Measurements from ENCODE around the gene GAK. TPM values are rescaled to one million over a fixed set of nuclear protein-coding genes. Genes with fewer than 3 reads are reported as not detected.

Gene GAK
- polyA plus RNA-seq, 1 donor (not counting 4 experiments of a cell fraction or from before 2014, with no cell fraction given), result 18.4 TPM

DNA sequence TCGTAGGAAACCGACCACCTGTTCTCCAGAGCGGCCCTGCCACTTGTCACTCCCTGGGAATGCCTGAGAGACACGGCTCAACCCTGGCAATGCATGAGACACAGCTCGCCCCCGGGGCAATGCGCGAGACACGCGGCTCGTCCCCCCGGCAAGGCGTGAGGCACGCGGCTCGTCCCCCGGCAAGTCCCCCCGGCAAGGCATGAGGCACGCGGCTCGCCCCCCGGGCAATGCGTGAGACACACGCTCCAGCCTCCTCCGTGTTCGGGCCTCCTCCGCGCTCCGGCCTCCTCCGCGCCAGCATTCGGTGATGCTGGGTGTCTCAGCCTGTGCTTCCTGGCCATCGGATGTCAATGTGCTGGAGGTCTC, 78.7 kb downstream of the GAK start:
- no peaks in the 10 kb centered on the region for H4K20me1 ChIP-seq (ENCODE audit: control insufficient read depth, extremely low read depth, insufficient read depth, low read length)
- H3K4me2 ChIP-seq (ENCODE audit: control insufficient read depth, extremely low read depth, insufficient read depth, low read depth, low read length), result no peak overlapping the region
- no peak overlapping the region for H3K27ac ChIP-seq (ENCODE audit: control insufficient read depth, insufficient read depth, low read length)
- no peak for DNase-seq (ENCODE audit: low read depth, low spot score)
- no peak for FAIRE-seq
- peaks cover 13 to 25% of the 10 kb centered on the region in 2 experiments for H3K36me3 ChIP-seq (ENCODE audit: control insufficient read depth in 2 of 2, extremely low read depth in 1 of 2, insufficient read depth in 2 of 2, low read length in 2 of 2)
- no peaks in the 10 kb centered on the region for H3K9me1 ChIP-seq (ENCODE audit: control insufficient read depth, extremely low read depth, insufficient read depth, low read length)
- H3K4me3 ChIP-seq (ENCODE audit: control insufficient read depth in 2 of 3, extremely low read depth in 1 of 3, insufficient read depth in 2 of 3, low read depth in 1 of 3, low read length in 3 of 3), result no peak overlapping the region
- dilution Hi-C loops (cut with MboI; ENCODE audit: extremely low pct_ligation_motif_present, low sequenced_read_pairs), result no loop called here
- no peaks in the 10 kb centered on the region for H3K9me3 ChIP-seq (ENCODE audit: control insufficient read depth, low read depth, low read length)
- no peaks in the 10 kb centered on the region for H3K27me3 ChIP-seq (ENCODE audit: control insufficient read depth, extremely low read depth, insufficient read depth, low read length)
- no peaks in the 10 kb centered on the region for H3K79me2 ChIP-seq (ENCODE audit: control insufficient read depth, insufficient read depth, low read length)
- no peak overlapping the region for H3K9ac ChIP-seq (ENCODE audit: control insufficient read depth, extremely low read depth, insufficient read depth, low read length)
- TF ChIP-seq EZH2 (IDR thresholded peaks at IDR 0.05; ENCODE audit: low read length) (no peak), CTCF (optimal IDR thresholded peaks at IDR 0.05 in 1 of 3, IDR thresholded peaks at IDR 0.05 in 1 of 3, conservative IDR thresholded peaks at IDR 0.05 in 1 of 3; ENCODE audit: extremely low read depth in 1 of 3, insufficient read depth in 2 of 3, low read length in 3 of 3) (no peak)
- H2AFZ ChIP-seq (ENCODE audit: control insufficient read depth, low read length), result no peak overlapping the region
- no peaks in the 10 kb centered on the region for H3K4me1 ChIP-seq (ENCODE audit: control insufficient read depth, extremely low read depth, insufficient read depth, low read length)

GRCh38 chr4:851701-852430, 80.2 kb downstream of the GAK start:
- Histone ChIP-seq H3K4me1 (ENCODE audit: control insufficient read depth, extremely low read depth, insufficient read depth, low read length) (no peaks in the 10 kb centered on the region), H4K20me1 (ENCODE audit: control insufficient read depth, extremely low read depth, insufficient read depth, low read length) (no peaks in the 10 kb centered on the region), H3K4me2 (ENCODE audit: control insufficient read depth, extremely low read depth, insufficient read depth, low read depth, low read length) (no peak overlapping the region), H3K27ac (ENCODE audit: control insufficient read depth, insufficient read depth, low read length) (no peak overlapping the region), H3K9ac (ENCODE audit: control insufficient read depth, extremely low read depth, insufficient read depth, low read length) (no peak overlapping the region), H3K79me2 (ENCODE audit: control insufficient read depth, insufficient read depth, low read length) (no peaks in the 10 kb centered on the region), H3K9me3 (ENCODE audit: control insufficient read depth, low read depth, low read length) (no peaks in the 10 kb centered on the region), H3K36me3 (ENCODE audit: control insufficient read depth in 2 of 2, extremely low read depth in 1 of 2, insufficient read depth in 2 of 2, low read length in 2 of 2) (peaks cover 13 to 27% of the 10 kb centered on the region in 2 experiments), H2AFZ (ENCODE audit: control insufficient read depth, low read length) (no peak overlapping the region), H3K9me1 (ENCODE audit: control insufficient read depth, extremely low read depth, insufficient read depth, low read length) (no peaks in the 10 kb centered on the region), H3K27me3 (ENCODE audit: control insufficient read depth, extremely low read depth, insufficient read depth, low read length) (no peaks in the 10 kb centered on the region), H3K4me3 (ENCODE audit: control insufficient read depth in 2 of 3, extremely low read depth in 1 of 3, insufficient read depth in 2 of 3, low read depth in 1 of 3, low read length in 3 of 3) (no peak overlapping the region)
- TF ChIP-seq EZH2 (IDR thresholded peaks at IDR 0.05; ENCODE audit: low read length) (no peak), CTCF (optimal IDR thresholded peaks at IDR 0.05 in 1 of 3, IDR thresholded peaks at IDR 0.05 in 1 of 3, conservative IDR thresholded peaks at IDR 0.05 in 1 of 3; ENCODE audit: extremely low read depth in 1 of 3, insufficient read depth in 2 of 3, low read length in 3 of 3) (no peak)
- dilution Hi-C loops (cut with MboI; ENCODE audit: extremely low pct_ligation_motif_present, low sequenced_read_pairs), result no loop called here
- no peak for DNase-seq (ENCODE audit: low read depth, low spot score)
- no peak for FAIRE-seq

All from keratinocyte (primary cell).